ENCODE data around the gene PTEN.

Gene PTEN

DNA sequence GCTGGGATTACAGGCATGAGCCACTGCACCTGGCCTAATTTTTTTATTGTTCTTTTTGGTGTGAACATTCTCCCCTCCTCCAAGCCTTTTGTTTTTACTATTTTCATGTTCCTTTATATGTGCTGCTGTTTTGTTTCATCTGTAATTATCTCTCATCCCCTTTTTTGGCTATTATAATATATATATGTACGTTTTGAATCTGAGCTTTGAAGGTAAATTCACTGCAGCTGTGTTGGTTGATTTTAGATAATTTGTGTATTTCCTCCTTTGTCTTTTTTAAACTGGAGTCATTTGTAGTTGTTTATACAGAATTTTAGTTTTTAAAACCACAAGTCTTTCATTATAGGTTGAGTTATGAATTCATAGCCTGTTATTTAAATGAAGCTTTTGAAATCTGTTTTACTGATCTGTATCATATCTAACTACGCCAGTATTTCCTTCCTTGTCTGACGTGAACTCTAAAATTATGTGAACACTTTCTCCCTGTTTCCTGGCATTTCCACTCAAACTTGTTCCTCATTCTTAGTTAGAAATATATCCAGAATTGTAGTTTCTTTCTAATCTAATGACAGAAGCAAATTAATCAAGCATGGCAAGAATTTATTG lies 54.9 kb downstream of the PTEN start:
- DNase-seq (ENCODE audit: low read depth in 2 of 2, low spot score in 1 of 2) = no peak

DNA sequence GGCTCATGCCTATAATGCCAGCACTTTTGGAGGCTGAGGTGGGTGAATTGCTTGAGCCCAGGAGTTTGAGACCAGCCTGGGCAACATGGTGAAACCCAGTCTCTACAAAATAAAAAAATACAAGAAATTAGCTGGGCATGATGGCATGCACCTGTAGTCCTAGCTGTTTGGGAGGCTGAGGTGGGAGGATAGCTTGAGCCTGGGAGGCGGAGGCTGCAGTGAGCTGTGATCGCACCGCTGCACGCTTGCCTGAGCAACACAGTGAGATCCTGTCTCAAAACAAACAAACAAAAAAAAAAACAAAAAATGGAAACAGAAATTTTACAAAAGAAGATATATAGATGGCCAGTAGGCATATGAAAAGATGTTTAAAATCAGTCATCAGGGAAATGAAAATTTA lies 57.1 kb downstream of the PTEN start:
- no peak for DNase-seq (ENCODE audit: low read depth in 2 of 2, low spot score in 1 of 2)

DNA sequence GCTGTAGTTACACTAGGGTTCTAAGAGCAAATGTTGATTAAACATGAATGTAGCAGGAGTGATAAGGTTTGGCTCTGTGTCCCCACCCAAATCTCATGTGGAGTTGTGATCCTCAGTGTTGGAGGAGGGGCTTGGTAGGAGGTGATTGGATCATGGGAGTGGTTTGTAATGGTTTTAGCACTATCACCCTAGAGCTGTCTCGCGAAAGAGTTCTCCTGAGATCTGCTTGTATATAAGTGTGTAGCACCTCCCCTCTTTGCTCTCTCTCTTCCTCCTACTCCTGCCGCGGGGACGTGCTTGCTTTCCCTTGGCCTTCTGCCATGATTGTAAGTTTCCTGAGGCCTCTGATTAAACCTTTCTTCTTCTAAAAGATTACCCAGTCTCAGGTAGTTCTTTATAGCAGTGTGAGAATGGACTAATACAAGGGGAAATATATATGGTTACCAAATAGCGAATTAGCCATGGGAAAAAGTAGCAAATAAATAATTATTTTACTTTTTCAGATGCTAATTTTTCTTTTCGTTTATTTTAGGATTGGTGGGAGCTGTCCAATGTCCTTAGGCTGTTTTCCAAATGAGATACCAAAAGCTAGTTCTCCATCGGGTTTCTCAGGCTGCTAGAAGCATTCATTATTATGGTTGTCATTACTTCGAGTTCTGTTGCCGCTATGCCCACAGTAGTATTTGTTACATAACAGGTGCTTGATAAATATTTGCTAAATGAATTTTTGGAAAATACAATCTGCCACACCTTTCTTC lies 58.7 kb downstream of the PTEN start:
- DNase-seq (ENCODE audit: low read depth in 2 of 2, low spot score in 1 of 2) = no peak

- no peak for DNase-seq (ENCODE audit: low read depth in 2 of 2, low spot score in 1 of 2)
These were observed 59.8 kb downstream of the PTEN start for GRCh38 chr10:87923233-87923632.

- no peak for DNase-seq (ENCODE audit: low read depth in 2 of 2, low spot score in 1 of 2)
These were observed 62.1 kb downstream of the PTEN start for GRCh38 chr10:87925570-87925969.

DNA sequence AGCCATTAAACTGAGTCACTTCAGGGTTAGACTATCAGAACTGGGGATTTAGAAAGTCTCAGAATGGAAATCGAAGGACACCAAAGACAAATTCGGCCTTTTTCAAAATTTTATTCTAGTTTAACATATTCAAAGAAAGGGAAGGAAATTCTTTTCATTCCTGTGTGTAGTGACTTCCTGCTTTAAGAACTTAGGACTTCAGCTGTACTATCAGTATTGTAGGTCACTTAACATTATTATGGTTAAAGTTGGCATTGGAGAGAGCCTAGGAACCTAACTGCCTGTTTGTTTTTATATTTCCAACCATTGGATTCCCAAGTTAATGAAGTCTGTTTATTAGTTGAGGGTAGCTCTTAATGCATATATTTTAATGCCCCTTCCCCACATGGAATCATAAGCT lies 63.7 kb downstream of the PTEN start:
- no peak for DNase-seq (ENCODE audit: low read depth in 2 of 2, low spot score in 1 of 2)

DNA sequence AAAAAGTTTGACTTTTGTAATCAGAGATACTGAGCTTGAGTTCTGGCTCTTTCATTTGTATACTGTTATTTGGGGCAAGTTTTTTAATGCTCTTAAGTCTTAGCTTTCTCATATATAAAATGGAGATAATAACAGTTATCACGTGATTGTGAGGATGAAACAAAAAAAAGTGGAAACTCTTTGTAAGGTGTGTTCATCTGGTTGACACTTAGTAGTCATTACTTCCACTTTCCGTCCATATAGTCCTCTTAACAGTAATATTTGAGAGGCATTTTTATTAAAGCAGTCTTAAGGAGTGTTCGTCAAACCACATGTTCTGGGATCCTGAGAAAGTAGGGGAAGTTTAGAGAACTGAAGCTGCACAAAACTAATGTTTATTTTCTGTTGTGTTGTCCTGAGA lies 65.6 kb downstream of the PTEN start:
- no peak for DNase-seq (ENCODE audit: low read depth in 2 of 2, low spot score in 1 of 2)

DNA sequence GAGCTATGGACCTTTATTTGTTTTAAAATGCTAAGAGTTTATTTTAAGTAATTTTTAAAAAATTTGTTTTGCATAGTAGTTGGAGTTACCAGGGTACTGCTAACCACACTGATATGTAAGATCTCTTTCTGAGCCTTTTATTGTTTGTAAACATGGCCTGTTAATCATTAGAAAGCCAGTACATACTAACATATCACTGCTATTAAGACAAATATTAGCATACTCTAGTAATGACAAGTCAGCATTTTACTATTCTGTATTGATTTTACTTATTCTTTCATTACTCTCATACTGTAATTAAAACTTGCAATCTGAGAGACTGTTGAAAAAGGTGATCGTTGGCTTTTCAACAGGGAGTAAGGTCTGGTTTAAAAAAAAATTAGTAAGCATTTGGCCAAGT lies 66.7 kb downstream of the PTEN start:
- no peak for DNase-seq (ENCODE audit: low read depth in 2 of 2, low spot score in 1 of 2)

DNA sequence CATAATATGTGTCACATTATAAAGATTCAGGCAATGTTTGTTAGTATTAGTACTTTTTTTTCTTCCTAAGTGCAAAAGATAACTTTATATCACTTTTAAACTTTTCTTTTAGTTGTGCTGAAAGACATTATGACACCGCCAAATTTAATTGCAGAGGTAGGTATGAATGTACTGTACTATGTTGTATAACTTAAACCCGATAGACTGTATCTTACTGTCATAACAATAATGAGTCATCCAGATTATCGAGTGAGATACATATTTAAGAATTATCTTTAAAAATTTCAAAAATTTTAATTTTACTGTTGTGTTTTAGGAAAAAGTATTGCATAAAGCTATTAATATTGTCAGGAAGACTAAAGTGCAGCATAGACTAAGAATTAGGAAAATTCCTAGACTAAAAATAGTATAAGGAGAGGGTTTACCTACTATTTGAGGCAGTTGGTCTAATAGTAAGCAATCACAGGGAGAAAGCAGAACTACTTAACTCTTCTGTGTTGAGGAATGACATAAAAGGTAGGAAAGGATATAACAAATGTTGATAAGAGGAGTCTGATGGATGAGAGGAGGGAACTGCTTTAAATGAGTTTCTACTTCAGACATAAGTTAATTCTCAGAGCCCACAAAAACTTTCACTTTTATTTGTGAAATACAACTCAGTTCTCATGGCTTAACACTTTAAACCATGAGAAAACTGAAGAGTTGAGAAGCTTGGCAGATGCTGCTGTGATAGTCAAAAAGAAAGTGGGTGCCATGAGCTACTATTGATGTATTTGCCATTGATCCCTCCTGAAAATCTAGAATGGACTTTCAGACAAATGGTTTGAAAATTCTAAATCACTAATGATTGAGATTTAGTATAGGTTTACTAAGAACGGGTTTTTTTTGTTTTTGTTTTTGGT lies 67.8 kb downstream of the PTEN start:
- no peak for DNase-seq (ENCODE audit: low read depth in 2 of 2, low spot score in 1 of 2)

GRCh38 chr10:87931836-87932230 lies 68.4 kb downstream of the PTEN start:
- no peak for DNase-seq (ENCODE audit: low read depth in 2 of 2, low spot score in 1 of 2)

GRCh38 chr10:87935290-87936141 lies 72.1 kb downstream of the PTEN start:
- DNase-seq (ENCODE audit: low read depth in 2 of 2, low spot score in 1 of 2) = no peak

DNA sequence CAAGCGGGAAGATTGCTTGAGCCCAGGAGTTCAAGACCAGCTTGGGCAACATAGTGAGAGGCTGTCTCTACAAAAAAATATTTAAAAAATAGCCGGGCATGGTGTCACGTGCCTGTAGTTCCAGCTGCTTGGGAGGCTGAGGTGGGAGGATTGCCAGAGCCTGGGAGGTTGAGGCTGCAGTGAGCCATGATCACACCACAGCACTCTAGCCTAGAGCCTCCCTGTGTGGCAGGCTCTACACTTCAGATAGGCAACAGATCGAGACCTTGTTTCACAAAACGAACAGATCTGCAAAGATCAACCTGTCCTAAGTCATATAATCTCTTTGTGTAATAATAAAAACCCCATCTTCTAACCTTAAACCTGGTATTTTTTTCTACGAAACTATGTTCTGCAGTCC lies 76.8 kb downstream of the PTEN start:
- no peak for DNase-seq (ENCODE audit: low read depth in 2 of 2, low spot score in 1 of 2)

- no peak for DNase-seq (ENCODE audit: low read depth in 2 of 2, low spot score in 1 of 2)
These were observed 79.6 kb downstream of the PTEN start for GRCh38 chr10:87942884-87943527.

DNA sequence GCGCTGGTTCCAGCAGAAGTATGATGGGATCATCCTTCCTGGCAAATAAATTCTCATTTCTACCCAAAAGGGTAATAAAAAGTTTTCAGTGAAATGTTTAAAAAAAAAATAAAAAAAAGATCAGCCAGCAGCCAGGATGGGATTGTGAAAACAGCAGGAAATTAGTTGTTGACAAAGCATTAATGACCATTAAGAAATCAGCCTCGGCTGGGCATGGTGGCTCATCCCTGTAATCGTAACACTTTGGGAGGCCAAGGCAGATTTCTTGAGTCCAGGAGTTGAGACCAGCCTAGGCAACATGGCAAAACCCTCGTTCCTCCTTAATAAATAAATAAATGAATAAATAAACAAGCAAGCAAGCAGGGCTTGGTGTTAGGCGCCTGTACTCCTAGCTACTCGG lies 82.6 kb downstream of the PTEN start:
- no peak for DNase-seq (ENCODE audit: low read depth in 2 of 2, low spot score in 1 of 2)

DNA sequence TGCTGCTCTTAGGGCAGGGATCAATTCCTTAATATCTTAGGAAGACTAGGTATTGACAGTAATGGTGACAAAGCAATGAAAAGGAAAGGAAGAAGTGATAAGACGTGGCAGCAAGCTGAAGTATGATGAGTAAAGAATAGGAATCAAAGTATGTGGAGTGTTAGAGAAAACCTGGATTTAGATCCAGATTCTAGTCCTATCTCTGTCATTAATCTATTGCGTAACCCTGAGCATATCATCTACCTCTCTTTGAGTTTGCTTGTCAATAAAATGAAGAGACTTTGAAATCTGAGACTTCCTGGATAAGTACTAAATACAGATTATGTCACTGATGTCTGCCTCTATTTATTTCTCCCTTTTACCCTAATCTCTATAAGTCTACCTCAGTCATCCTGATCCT lies 89.2 kb downstream of the PTEN start:
- DNase-seq (ENCODE audit: low read depth in 2 of 2, low spot score in 1 of 2) = no peak

DNA sequence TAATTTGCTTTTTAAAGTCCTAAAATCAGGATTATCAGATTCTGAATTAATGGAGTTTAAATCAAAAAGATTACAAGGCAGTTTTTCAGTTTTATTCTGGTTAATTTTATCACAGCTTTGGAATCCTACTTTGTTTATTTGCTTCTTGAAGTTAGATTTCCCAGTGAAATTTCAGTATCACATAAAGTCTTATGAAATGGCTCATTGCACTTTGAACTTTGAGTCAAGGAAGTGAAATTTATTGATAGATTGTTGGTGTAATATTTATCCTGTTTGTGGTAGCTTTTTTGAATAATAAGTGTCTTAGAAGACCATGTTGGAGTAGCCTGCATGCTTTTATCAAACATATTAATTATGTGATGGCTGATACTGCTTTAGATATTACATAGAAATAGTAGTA lies 92.6 kb downstream of the PTEN start:
- no peak for DNase-seq (ENCODE audit: low read depth in 2 of 2, low spot score in 1 of 2)

DNA sequence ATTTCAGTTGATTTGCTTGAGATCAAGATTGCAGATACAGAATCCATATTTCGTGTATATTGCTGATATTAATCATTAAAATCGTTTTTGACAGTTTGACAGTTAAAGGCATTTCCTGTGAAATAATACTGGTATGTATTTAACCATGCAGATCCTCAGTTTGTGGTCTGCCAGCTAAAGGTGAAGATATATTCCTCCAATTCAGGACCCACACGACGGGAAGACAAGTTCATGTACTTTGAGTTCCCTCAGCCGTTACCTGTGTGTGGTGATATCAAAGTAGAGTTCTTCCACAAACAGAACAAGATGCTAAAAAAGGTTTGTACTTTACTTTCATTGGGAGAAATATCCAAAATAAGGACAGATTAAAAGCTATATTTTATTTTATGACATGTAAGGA lies 94.3 kb downstream of the PTEN start:
- DNase-seq (ENCODE audit: low read depth in 2 of 2, low spot score in 1 of 2) = no peak

- DNase-seq (ENCODE audit: low read depth in 2 of 2, low spot score in 1 of 2) = no peak
These were observed 96.8 kb downstream of the PTEN start for GRCh38 chr10:87960230-87960629.

DNA sequence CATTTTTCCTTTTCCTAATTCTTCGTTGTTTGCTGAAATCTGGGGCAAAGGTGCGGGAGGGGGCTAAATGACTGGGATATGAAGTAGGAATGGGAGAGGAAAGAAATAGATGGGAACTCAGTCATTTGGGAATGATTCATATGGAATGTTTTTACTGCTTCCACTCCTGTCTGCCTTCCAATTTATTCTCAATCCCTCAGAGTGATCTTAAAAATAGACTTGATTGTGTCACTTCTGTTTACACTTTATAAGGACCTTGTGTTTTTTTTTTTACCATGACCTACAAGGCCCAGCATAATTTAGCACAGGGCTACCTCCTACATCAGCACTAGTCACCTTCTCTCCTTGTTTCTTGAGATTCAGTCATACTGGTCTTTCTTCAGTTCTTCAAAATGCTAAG lies 97.9 kb downstream of the PTEN start:
- no peak for DNase-seq (ENCODE audit: low read depth in 2 of 2, low spot score in 1 of 2)

DNA sequence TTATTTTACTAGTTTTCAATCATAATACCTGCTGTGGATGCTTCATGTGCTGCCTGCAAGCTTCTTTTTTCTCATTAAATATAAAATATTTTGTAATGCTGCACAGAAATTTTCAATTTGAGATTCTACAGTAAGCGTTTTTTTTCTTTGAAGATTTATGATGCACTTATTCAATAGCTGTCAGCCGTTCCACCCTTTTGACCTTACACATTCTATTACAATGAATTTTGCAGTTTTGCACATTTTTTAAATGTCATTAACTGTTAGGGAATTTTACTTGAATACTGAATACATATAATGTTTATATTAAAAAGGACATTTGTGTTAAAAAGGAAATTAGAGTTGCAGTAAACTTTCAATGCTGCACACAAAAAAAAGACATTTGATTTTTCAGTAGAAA lies 103.0 kb downstream of the PTEN start:
- DNase-seq (ENCODE audit: low read depth in 2 of 2, low spot score in 1 of 2) = no peak

DNA sequence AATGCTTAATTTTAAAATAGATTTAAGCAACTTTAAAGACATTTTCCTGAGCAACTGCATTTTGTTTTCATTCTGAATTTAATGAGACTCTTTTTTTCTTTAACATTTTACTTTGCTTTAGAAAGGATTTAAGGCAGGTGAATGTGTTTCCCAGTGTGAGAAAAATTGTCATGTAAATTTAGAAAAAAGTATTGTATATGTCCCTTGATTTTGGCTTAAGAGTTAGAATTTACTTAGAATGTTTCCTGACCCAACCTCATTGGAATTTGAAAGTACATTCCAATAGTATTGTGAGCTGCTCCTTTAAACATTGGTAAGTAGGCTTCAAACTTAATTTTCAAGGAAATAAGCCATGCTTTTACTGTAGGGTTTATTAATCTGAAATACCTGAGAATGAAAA lies 110.2 kb downstream of the PTEN start:
- no peak for DNase-seq (ENCODE audit: low read depth in 2 of 2, low spot score in 1 of 2)
